Natural killer cell (primary cell): Measurements from ENCODE around the gene NSMCE1. TPM values are rescaled to one million over a fixed set of nuclear protein-coding genes. Genes with fewer than 3 reads are reported as not detected.
"Not testable (repeated sequence)": the region's sequence is repeated elsewhere in the genome, so short reads cannot be mapped to it uniquely, and the experiment has no call there.

Experiments used
- ATAC-seq, 3 donors: fragments of 150-1000 bp in 2 of 3; fragments of 200-7000 bp in 1 of 3; cut with Tn5 transposase; 1 replicate in 1 of 3; 2 replicates in 2 of 3; pipeline ENCODE4 v1.10.0; 2021; ENCODE audit warnings: mild to moderate bottlenecking in 2 of 3, moderate library complexity in 2 of 3
- DNase-seq, 2 donors: peaks; one replicate each; pipeline versions ENCODE4 v3.0.0 to v3.0.0-alpha.2; 2013 to 2021; ENCODE audit warnings: mixed read lengths in 1 of 2
- H3K27ac ChIP-seq: one replicate; pipeline ENCODE4 v1.5.1; 2013; ENCODE audit warnings: mild to moderate bottlenecking, low read length
- H3K27me3 ChIP-seq: one replicate; pipeline ENCODE4 v1.6.1; 2013; ENCODE audit warnings: low read length; ENCODE audit not compliant: control insufficient read depth, insufficient read depth
- H3K36me3 ChIP-seq: one replicate; pipeline ENCODE4 v1.6.1; 2013; ENCODE audit warnings: low read length; ENCODE audit not compliant: control insufficient read depth, insufficient read depth
- H3K4me1 ChIP-seq: one replicate; pipeline ENCODE4 v1.6.1; 2013; ENCODE audit warnings: low read length; ENCODE audit not compliant: control insufficient read depth, insufficient read depth
- H3K4me3 ChIP-seq: one replicate; pipeline ENCODE4 v1.5.1; 2013; ENCODE audit warnings: low read length
- H3K9me3 ChIP-seq: one replicate; pipeline ENCODE4 v1.6.1; 2013; ENCODE audit warnings: low read length; ENCODE audit not compliant: control insufficient read depth, insufficient read depth
- H3K27ac Mint-ChIP-seq, 2 donors: one replicate each; pipeline ENCODE4 v1.8.0; 2022; ENCODE audit warnings: mild to moderate bottlenecking in 2 of 2, mixed read lengths in 2 of 2, moderate library complexity in 1 of 2
- H3K27me3 Mint-ChIP-seq, 2 donors: one replicate each; pipeline ENCODE4 v1.8.0; 2022; ENCODE audit warnings: low read depth in 2 of 2, mixed read lengths in 2 of 2
- H3K36me3 Mint-ChIP-seq: one replicate; pipeline ENCODE4 v1.8.0; 2022; ENCODE audit warnings: mixed read lengths
- H3K4me1 Mint-ChIP-seq, 2 donors: one replicate each; pipeline ENCODE4 v1.8.0; 2022; ENCODE audit warnings: mixed read lengths in 2 of 2
- H3K4me3 Mint-ChIP-seq: one replicate; pipeline ENCODE4 v1.8.0; 2022; ENCODE audit warnings: mild to moderate bottlenecking, moderate library complexity, mixed read lengths
- H3K9me3 Mint-ChIP-seq, 2 donors: one replicate each; pipeline ENCODE4 v1.8.0; 2022; ENCODE audit warnings: mixed read lengths in 2 of 2
- CTCF ChIP-seq: fragments of 200-600 bp; IDR thresholded peaks from one replicate; pipeline ENCODE4 v1.8.0; 2022; ENCODE audit warnings: antibody characterized with exemption
- WGBS: methylation state at CpG from one replicate; pipeline ENCODE4 v1.1.7; 2013; ENCODE audit warnings: missing lambda C conversion rate; ENCODE audit not compliant: insufficient coverage; 5-methylcytosine and 5-hydroxymethylcytosine counted together
- intact Hi-C: fragments of 100-400 bp; cut with micrococcal nuclease; formaldehyde crosslinking; loops from one replicate; pipeline ENCODE4 v1.14.2; 2022
- total RNA-seq, 4 donors: library from RNA; stranded (reverse); fragments of 120-200 nt in 1 of 4; gene quantifications; one replicate each; pipeline versions ENCODE4 v1.2.3 to v1.2.4, GENCODE V29; 2013 to 2022

Gene NSMCE1
- total RNA-seq, 3 donors from 2014 or later (not counting 1 experiment from before 2014, with no cell fraction given): 29.4 to 42.7 (median 37.7) TPM

GRCh38 chr16:27275394-27275793 lies 6.8 kb upstream of the NSMCE1 start:
- Mint-ChIP-seq H3K27me3 (no peaks in the 10 kb centered on the region), H3K27ac (no peak overlapping the region), H3K4me3 (no peak overlapping the region), H3K4me1 (peaks cover 13 to 18% of the 10 kb centered on the region in 2 donors), H3K36me3 (no peaks in the 10 kb centered on the region), H3K9me3 (no peaks in the 10 kb centered on the region)
- Histone ChIP-seq H3K27me3 (no peaks in the 10 kb centered on the region), H3K36me3 (no peaks in the 10 kb centered on the region), H3K9me3 (no peaks in the 10 kb centered on the region), H3K27ac (no peak overlapping the region), H3K4me1 (peaks cover 16% of the 10 kb centered on the region), H3K4me3 (no peak overlapping the region)
- DNase-seq: no peak
- intact Hi-C loops: no loop called here
- TF ChIP-seq CTCF: no peak
- no CpG with 5 or more reads among the region's 1 CpG for WGBS
- ATAC-seq: no peak

GRCh38 chr16:27274424-27274874 lies 5.9 kb upstream of the NSMCE1 start:
- H3K36me3 Mint-ChIP-seq, H3K36me3 ChIP-seq, H3K27me3 ChIP-seq, H3K9me3 ChIP-seq, DNase-seq, H3K9me3 Mint-ChIP-seq, intact Hi-C loops, H3K4me3 ChIP-seq, H3K27me3 Mint-ChIP-seq, H3K4me3 Mint-ChIP-seq, ATAC-seq: not testable (repeated sequence)
- 38% methylated on average over 6 of the region's 7 CpGs for WGBS
- peaks cover 13 to 22% of the 10 kb centered on the region in 2 donors for H3K4me1 Mint-ChIP-seq
- Histone ChIP-seq H3K4me1 (peaks cover 17% of the 10 kb centered on the region), H3K27ac (peak overlapping the region; percentile 61)
- peak overlapping the region; percentile 79 to 85 for H3K27ac Mint-ChIP-seq

DNA sequence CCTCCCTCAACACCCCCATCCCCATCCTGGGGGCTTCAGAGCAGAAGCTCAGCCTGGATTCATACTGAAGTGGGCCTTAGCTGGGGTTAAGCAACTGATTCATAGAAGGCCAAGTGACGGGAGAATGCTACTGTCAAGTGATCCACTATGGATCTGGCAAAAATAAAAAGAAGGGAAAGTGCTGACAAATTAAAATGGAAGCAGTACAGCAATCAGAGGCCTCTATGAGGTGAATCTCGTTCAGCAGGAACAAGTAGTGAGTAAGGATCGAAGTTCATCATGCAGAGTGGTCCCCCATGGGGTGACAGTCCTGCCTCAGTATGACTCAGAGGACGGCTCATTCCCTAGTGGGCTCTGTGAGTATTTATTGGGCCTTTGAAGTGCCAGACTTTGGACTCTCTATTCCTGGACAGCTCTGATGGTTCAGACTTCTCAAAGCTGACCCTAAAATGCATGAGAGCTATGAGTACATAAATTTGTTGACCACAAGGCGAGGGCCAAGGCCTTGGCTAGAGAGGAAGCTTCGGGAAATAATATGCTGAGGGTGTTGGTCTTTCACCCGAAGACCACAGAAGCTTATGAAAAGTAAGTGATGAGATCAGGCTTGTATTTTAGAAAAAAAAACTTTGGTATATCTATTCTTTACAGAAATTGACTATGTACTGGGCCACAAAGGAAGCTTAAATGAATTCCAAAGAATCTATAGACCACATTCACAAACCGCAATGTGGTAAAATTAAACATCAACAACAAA lies 5.3 kb upstream of the NSMCE1 start:
- Histone ChIP-seq H3K9me3 (no peaks in the 10 kb centered on the region), H3K27me3 (no peaks in the 10 kb centered on the region), H3K4me1 (peaks cover 23% of the 10 kb centered on the region), H3K27ac (peak overlapping the region; percentile 61), H3K36me3 (no peaks in the 10 kb centered on the region), H3K4me3 (no peak overlapping the region)
- no peak overlapping the region for H3K4me3 Mint-ChIP-seq
- no peaks in the 10 kb centered on the region for H3K27me3 Mint-ChIP-seq
- ATAC-seq (peak in 2 of 3 donors; percentile 27 to 76), DNase-seq (peak in 1 of 2 donors; percentile 54)
- H3K27ac Mint-ChIP-seq: peak overlapping the region; percentile 79 to 85
- H3K9me3 Mint-ChIP-seq: no peaks in the 10 kb centered on the region
- H3K36me3 Mint-ChIP-seq: no peaks in the 10 kb centered on the region
- 42% methylated on average over 8 of the region's 8 CpGs for WGBS
- peaks cover 17 to 24% of the 10 kb centered on the region in 2 donors for H3K4me1 Mint-ChIP-seq
- TF ChIP-seq CTCF: no peak
- intact Hi-C loops: no loop called here

- H3K4me1 ChIP-seq: peaks cover 24% of the 10 kb centered on the region
- no peak for DNase-seq
- intact Hi-C loops: no loop called here
- H3K27me3 Mint-ChIP-seq: no peaks in the 10 kb centered on the region
- no peaks in the 10 kb centered on the region for H3K36me3 ChIP-seq
- peak overlapping the region; percentile 61 for H3K27ac ChIP-seq
- H3K4me1 Mint-ChIP-seq: peaks cover 19 to 30% of the 10 kb centered on the region in 2 donors
- no peaks in the 10 kb centered on the region for H3K9me3 ChIP-seq
- 88% methylated on average over 4 of the region's 4 CpGs for WGBS
- H3K27ac Mint-ChIP-seq: peak overlapping the region; percentile 79 to 85
- no peak overlapping the region for H3K4me3 ChIP-seq
- no peak overlapping the region for H3K4me3 Mint-ChIP-seq
- no peaks in the 10 kb centered on the region for H3K9me3 Mint-ChIP-seq
- no peak for ATAC-seq
- no peak for TF ChIP-seq CTCF
- H3K36me3 Mint-ChIP-seq: no peaks in the 10 kb centered on the region
- no peaks in the 10 kb centered on the region for H3K27me3 ChIP-seq
Observed at GRCh38 chr16:27273330-27273669, 4.7 kb upstream of the NSMCE1 start.

- H3K36me3 Mint-ChIP-seq, intact Hi-C loops, H3K27me3 Mint-ChIP-seq, DNase-seq, ATAC-seq, H3K27me3 ChIP-seq, H3K27ac ChIP-seq, H3K4me3 ChIP-seq, H3K9me3 ChIP-seq, H3K9me3 Mint-ChIP-seq, H3K36me3 ChIP-seq, H3K4me3 Mint-ChIP-seq: not testable (repeated sequence)
- H3K27ac Mint-ChIP-seq: peak overlapping the region; percentile 79 to 85
- H3K4me1 Mint-ChIP-seq: peaks cover 24 to 36% of the 10 kb centered on the region in 2 donors
- 96% methylated on average over 7 of the region's 7 CpGs for WGBS
- H3K4me1 ChIP-seq: peaks cover 30% of the 10 kb centered on the region
Observed at GRCh38 chr16:27272697-27273096, 4.1 kb upstream of the NSMCE1 start.
